Stomach smooth muscle (tissue), 2 donors: ENCODE results near the gene PUS7L.

Experiments
- H3K27ac ChIP-seq: one replicate; pipeline ENCODE4 v1.7.0; 2013; ENCODE audit warnings: mild to moderate bottlenecking, low read length, inconsistent platforms
- H3K27me3 ChIP-seq, 2 donors: one replicate each; pipeline ENCODE4 v1.7.0; 2013; ENCODE audit warnings: low read length in 2 of 2; ENCODE audit not compliant: insufficient read depth in 2 of 2, control insufficient read depth in 1 of 2
- H3K36me3 ChIP-seq, 2 donors: one replicate each; pipeline ENCODE4 v1.7.0; 2013; ENCODE audit warnings: low read length in 2 of 2; ENCODE audit not compliant: control insufficient read depth in 2 of 2, insufficient read depth in 2 of 2
- H3K4me1 ChIP-seq: one replicate; pipeline ENCODE4 v1.7.0; 2013; ENCODE audit warnings: low read length; ENCODE audit not compliant: control insufficient read depth, insufficient read depth
- H3K4me3 ChIP-seq, 2 donors: one replicate each; pipeline ENCODE4 v1.7.0; 2013; ENCODE audit warnings: low read length in 2 of 2
- H3K9ac ChIP-seq, 2 donors: one replicate each; pipeline ENCODE4 v1.7.0; 2013; ENCODE audit warnings: low read length in 2 of 2, mild to moderate bottlenecking in 1 of 2
- H3K9me3 ChIP-seq, 2 donors: one replicate each; pipeline ENCODE4 v1.7.0; 2013; ENCODE audit warnings: low read length in 2 of 2; ENCODE audit not compliant: control insufficient read depth in 2 of 2
- donor health status: healthy.
- donor health status: Pancreatic carcinoma.

Gene PUS7L

DNA sequence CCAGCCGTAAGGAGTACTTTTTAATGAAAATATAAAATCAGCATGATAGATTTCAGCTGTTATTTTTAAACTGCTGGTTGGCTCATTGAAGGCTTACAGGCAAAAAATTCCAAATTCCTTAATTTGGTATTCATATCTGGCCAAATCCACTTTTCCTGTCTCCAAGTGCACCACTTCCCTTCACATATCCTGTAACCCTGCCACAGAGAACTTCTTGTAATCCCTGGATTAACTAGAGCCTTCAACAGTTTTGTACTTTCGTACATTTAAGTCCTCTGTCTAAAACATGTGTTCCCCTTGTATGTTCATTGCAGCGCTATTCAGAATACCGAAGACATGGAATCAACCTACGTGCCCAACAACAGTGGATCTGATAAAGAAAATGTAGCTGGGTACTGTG, 9.6 kb downstream of the PUS7L start:
- H3K4me3 ChIP-seq, result no peak overlapping the region

GRCh38 chr12:43744826-43745225, 13.8 kb downstream of the PUS7L start:
- H3K4me1 ChIP-seq, result no peaks in the 10 kb centered on the region

More for the DNA sequence above, 9.6 kb downstream of the PUS7L start:
- Histone ChIP-seq H3K27ac (no peak overlapping the region), H3K4me1 (no peaks in the 10 kb centered on the region), H3K9me3 (no peaks in the 10 kb centered on the region), H3K9ac (no peak overlapping the region), H3K36me3 (peaks cover 0 to 6% of the 10 kb centered on the region in 2 donors), H3K27me3 (no peaks in the 10 kb centered on the region)

DNA sequence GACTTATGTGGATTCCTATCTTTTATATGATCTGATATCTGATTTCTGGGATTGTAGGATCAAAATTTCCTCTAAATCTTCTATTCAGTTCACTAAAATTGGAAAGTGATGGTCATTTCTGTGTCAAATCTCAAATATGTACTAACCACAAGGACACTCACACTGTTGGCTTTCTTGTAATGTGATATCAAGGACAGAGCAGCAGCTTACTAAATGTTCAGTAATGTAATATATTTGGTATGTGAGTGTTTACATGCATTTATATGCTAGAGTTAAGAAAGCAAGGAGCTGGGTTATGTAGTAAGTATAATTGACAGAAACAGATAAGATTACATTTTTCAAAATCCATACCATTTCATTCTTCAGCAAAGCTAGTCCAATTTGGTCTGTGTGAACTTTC, 16.5 kb downstream of the PUS7L start:
- Histone ChIP-seq H3K4me3 (no peak overlapping the region), H3K27me3 (no peaks in the 10 kb centered on the region), H3K9me3 (no peaks in the 10 kb centered on the region), H3K4me1 (no peaks in the 10 kb centered on the region), H3K9ac (no peak overlapping the region), H3K27ac (no peak overlapping the region), H3K36me3 (peaks cover 0 to 11% of the 10 kb centered on the region in 2 donors)

More at GRCh38 chr12:43744826-43745225, 13.8 kb downstream of the PUS7L start:
- no peaks in the 10 kb centered on the region for H3K27me3 ChIP-seq
- H3K36me3 ChIP-seq, result peaks cover 0 to 6% of the 10 kb centered on the region in 2 donors
- no peak overlapping the region for H3K27ac ChIP-seq
- H3K9ac ChIP-seq, result no peak overlapping the region
- H3K9me3 ChIP-seq, result no peaks in the 10 kb centered on the region
- no peak overlapping the region for H3K4me3 ChIP-seq

DNA sequence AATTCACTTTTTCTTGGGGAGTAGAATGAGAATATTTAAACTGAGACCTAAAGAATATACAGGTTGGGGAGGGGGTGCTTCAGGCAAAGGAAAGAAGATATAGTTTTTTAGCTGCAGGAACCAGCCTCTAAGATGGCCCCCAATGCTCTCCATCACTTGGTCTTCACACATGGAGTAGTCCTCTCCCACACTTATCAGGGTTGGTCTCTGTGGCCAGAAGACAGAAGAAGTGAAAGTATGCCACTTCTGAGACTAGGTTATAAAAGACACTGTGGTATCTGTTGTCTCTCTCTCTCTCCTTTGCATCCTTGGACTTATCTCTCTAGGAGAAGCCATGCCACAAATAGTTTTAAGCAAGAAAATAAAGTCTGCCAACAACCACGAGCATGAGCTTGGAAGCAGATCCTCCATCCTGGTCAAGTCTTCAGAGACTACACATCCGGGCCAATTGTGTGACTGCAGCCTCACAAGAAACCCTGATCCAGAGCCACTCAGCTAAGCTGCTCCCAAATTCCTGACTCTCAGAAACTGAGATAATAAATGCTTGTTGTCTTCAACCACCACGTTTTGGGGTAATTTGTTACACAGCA, 18.0 kb downstream of the PUS7L start:
- Histone ChIP-seq H3K9me3 (no peaks in the 10 kb centered on the region), H3K4me3 (no peak overlapping the region), H3K4me1 (no peaks in the 10 kb centered on the region), H3K36me3 (peaks cover 3 to 11% of the 10 kb centered on the region in 2 donors), H3K27ac (no peak overlapping the region), H3K27me3 (no peaks in the 10 kb centered on the region), H3K9ac (no peak overlapping the region)

- Histone ChIP-seq H3K36me3 (peaks cover 6 to 7% of the 10 kb centered on the region in 2 donors), H3K9me3 (no peaks in the 10 kb centered on the region), H3K27me3 (no peaks in the 10 kb centered on the region), H3K9ac (no peak overlapping the region), H3K4me1 (no peaks in the 10 kb centered on the region), H3K27ac (no peak overlapping the region), H3K4me3 (no peak overlapping the region)
Measured at GRCh38 chr12:43737646-43738045, 20.9 kb downstream of the PUS7L start.

GRCh38 chr12:43736927-43737440, 21.6 kb downstream of the PUS7L start:
- peaks cover 6 to 7% of the 10 kb centered on the region in 2 donors for H3K36me3 ChIP-seq
- no peaks in the 10 kb centered on the region for H3K4me1 ChIP-seq
- no peak overlapping the region for H3K9ac ChIP-seq
- no peak overlapping the region for H3K4me3 ChIP-seq
- no peaks in the 10 kb centered on the region for H3K27me3 ChIP-seq
- H3K27ac ChIP-seq, result no peak overlapping the region
- H3K9me3 ChIP-seq, result no peaks in the 10 kb centered on the region

- no peaks in the 10 kb centered on the region for H3K4me1 ChIP-seq
- no peak overlapping the region for H3K4me3 ChIP-seq
- peaks cover 6 to 7% of the 10 kb centered on the region in 2 donors for H3K36me3 ChIP-seq
- H3K9me3 ChIP-seq, result no peaks in the 10 kb centered on the region
- no peak overlapping the region for H3K9ac ChIP-seq
- no peaks in the 10 kb centered on the region for H3K27me3 ChIP-seq
- no peak overlapping the region for H3K27ac ChIP-seq
Measured at GRCh38 chr12:43733687-43734086, 24.9 kb downstream of the PUS7L start.

DNA sequence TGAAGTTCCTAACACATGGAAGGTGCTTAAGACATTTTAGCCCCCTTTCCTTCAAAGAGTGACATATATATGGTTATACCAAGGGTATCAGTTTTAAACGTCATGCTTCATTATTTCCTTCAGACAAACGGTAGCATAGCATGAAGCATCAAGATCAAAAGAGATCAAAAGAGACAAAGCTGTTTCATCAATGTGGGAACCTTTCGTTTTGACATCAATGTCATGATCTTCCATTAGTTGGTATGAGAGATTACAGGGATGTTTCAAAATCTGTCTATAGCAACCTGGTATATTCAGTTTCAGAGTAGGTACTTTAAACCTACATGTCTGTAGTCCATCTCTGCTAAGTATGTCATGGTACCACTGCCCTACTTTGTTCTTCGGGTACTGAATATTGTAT, 28.3 kb downstream of the PUS7L start:
- H3K9ac ChIP-seq, result no peak overlapping the region
- H3K4me1 ChIP-seq, result no peaks in the 10 kb centered on the region
- H3K4me3 ChIP-seq, result no peak overlapping the region
- H3K36me3 ChIP-seq, result peaks cover 3% of the 10 kb centered on the region in 2 donors
- H3K27ac ChIP-seq, result no peak overlapping the region
- H3K9me3 ChIP-seq, result no peaks in the 10 kb centered on the region
- H3K27me3 ChIP-seq, result no peaks in the 10 kb centered on the region

- Histone ChIP-seq H3K27ac (no peak overlapping the region), H3K27me3 (no peaks in the 10 kb centered on the region), H3K4me3 (no peak overlapping the region), H3K9ac (no peak overlapping the region), H3K9me3 (no peaks in the 10 kb centered on the region), H3K4me1 (no peaks in the 10 kb centered on the region), H3K36me3 (no peaks in the 10 kb centered on the region)
Measured at GRCh38 chr12:43728698-43729097, 29.9 kb downstream of the PUS7L start.

- H3K27me3 ChIP-seq, result no peaks in the 10 kb centered on the region
- no peaks in the 10 kb centered on the region for H3K36me3 ChIP-seq
- no peaks in the 10 kb centered on the region for H3K9me3 ChIP-seq
- H3K4me3 ChIP-seq, result no peak overlapping the region
- H3K9ac ChIP-seq, result no peak overlapping the region
- no peaks in the 10 kb centered on the region for H3K4me1 ChIP-seq
- no peak overlapping the region for H3K27ac ChIP-seq
Measured at GRCh38 chr12:43728117-43728516, 30.5 kb downstream of the PUS7L start.

DNA sequence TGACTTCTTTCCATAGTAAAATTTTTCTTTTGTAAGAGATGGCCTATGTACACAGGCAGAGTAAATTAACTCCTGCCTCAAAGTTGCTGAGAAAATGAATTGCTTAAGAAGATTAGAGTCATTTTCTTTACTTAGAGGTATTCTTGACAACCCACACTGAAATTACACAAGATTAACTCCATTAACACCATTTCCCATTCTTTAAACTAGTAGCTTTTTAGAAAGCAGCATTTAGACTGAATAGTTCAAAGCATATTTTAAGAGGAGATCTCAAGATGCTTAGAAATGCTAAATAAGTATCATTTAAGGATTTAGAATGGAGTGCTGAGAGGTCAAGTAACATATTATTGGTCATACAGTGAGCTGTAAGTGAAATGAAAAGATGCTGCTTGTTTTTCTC, 35.5 kb downstream of the PUS7L start:
- no peak overlapping the region for H3K4me3 ChIP-seq
- no peaks in the 10 kb centered on the region for H3K4me1 ChIP-seq
- no peaks in the 10 kb centered on the region for H3K36me3 ChIP-seq
- H3K9me3 ChIP-seq, result no peaks in the 10 kb centered on the region
- H3K27ac ChIP-seq, result no peak overlapping the region
- H3K9ac ChIP-seq, result no peak overlapping the region
- no peaks in the 10 kb centered on the region for H3K27me3 ChIP-seq
